HG02642 (cell line): ENCODE measurements around the gene EXOC2.

ENCODE experiments used
- ATAC-seq: cut with Tn5 transposase; IDR thresholded peaks from one replicate; pipeline ENCODE4 v1.9.1; 2021; ENCODE audit warnings: mild to moderate bottlenecking; ENCODE audit not compliant: unreplicated experiment, poor library complexity

The EXOC2 gene

GRCh38 chr6:436308-437036 lies 256.5 kb downstream of the EXOC2 start:
- ATAC-seq = no peak

GRCh38 chr6:435441-436307 lies 257.3 kb downstream of the EXOC2 start:
- no peak for ATAC-seq
